GM12878 (cell line): Measurements from ENCODE around the gene ASCC1. TPM values are rescaled to one million over a fixed set of nuclear protein-coding genes. Genes with fewer than 3 reads are reported as not detected.
A peak's percentile ranks its signal among the peaks of the same experiment; 100 is the strongest.

Source experiments
- BACH1 ChIP-seq: fragments of 450-650 bp; IDR thresholded peaks from 2 replicates; pipeline ENCODE4 v1.6.1; 2017; ENCODE audit warnings: mild to moderate bottlenecking, borderline replicate concordance
- CEBPB ChIP-seq, 2 experiments: fragments of 150-350 bp in 1 of 2; IDR thresholded peaks; 2 replicates each; pipeline ENCODE4 v1.6.1; 2012 to 2014; ENCODE audit warnings: low read depth in 2 of 2, low read length in 2 of 2, borderline replicate concordance in 1 of 2, inconsistent platforms in 1 of 2
- CHD4 ChIP-seq: fragments of 200-600 bp; sonication (generic); IDR thresholded peaks from 2 replicates; pipeline ENCODE4 v1.6.1; 2016; ENCODE audit warnings: mild to moderate bottlenecking
- EP300 ChIP-seq, 2 experiments: fragments of 150-350 bp in 1 of 2; IDR thresholded peaks; 2 replicates each; pipeline ENCODE4 v1.6.1; 2011 to 2012; ENCODE audit warnings: low read depth in 2 of 2, low read length in 2 of 2, borderline replicate concordance in 1 of 2, improper control_type of control experiment in 1 of 2, inconsistent platforms in 1 of 2; ENCODE audit not compliant: control insufficient read depth in 1 of 2
- IRF4 ChIP-seq: IDR thresholded peaks from 2 replicates; pipeline ENCODE4 v1.6.1; 2011; ENCODE audit warnings: low read depth, low read length
- JUND ChIP-seq: IDR thresholded peaks from 2 replicates; pipeline ENCODE4 v1.6.1; 2012; ENCODE audit warnings: low read depth, mild to moderate bottlenecking, low read length, improper control_type of control experiment, moderate library complexity
- KDM1A ChIP-seq: fragments of 200-600 bp; sonication (generic); IDR thresholded peaks from 2 replicates; pipeline ENCODE4 v1.6.1; 2016; ENCODE audit warnings: borderline replicate concordance
- LARP7 ChIP-seq: fragments of 450-650 bp; IDR thresholded peaks from 2 replicates; pipeline ENCODE4 v1.6.1; 2017; ENCODE audit warnings: mild to moderate bottlenecking
- NBN ChIP-seq: fragments of 450-650 bp; IDR thresholded peaks from 2 replicates; pipeline ENCODE4 v1.6.1; 2016
- NFYA ChIP-seq: IDR thresholded peaks from 2 replicates; pipeline ENCODE4 v1.6.1; 2011; ENCODE audit warnings: low read depth, mild to moderate bottlenecking, low read length, improper control_type of control experiment, borderline replicate concordance
- NR2F1 ChIP-seq: fragments of 450-650 bp; conservative IDR thresholded peaks from 2 replicates; pipeline ENCODE4 v1.6.1; 2017; ENCODE audit warnings: mild to moderate bottlenecking
- PAX8 ChIP-seq: fragments of 450-650 bp; IDR thresholded peaks from 2 replicates; pipeline ENCODE4 v1.6.1; 2017; ENCODE audit warnings: mild to moderate bottlenecking, moderate library complexity
- SIN3A ChIP-seq: IDR thresholded peaks from 2 replicates; pipeline ENCODE4 v1.6.1; 2012; ENCODE audit warnings: low read depth, low read length, improper control_type of control experiment
- SIX5 ChIP-seq: IDR thresholded peaks from 2 replicates; pipeline ENCODE4 v1.6.1; 2011; ENCODE audit warnings: mild to moderate bottlenecking, low read depth, low read length, moderate library complexity; ENCODE audit not compliant: severe bottlenecking
- SKIL ChIP-seq: fragments of 450-650 bp; IDR thresholded peaks from 2 replicates; pipeline ENCODE4 v1.6.1; 2017; ENCODE audit warnings: mild to moderate bottlenecking, low read depth, inconsistent platforms; ENCODE audit not compliant: poor library complexity, severe bottlenecking
- SMARCA5 ChIP-seq: fragments of 450-650 bp; IDR thresholded peaks from 2 replicates; pipeline ENCODE4 v1.6.1; 2017; ENCODE audit warnings: mild to moderate bottlenecking
- SMC3 ChIP-seq: IDR thresholded peaks from 2 replicates; pipeline ENCODE4 v1.6.1; 2011; ENCODE audit warnings: low read length, improper control_type of control experiment, borderline replicate concordance
- YBX1 ChIP-seq: fragments of 450-650 bp; IDR thresholded peaks from 2 replicates; pipeline ENCODE4 v1.6.1; 2016; ENCODE audit warnings: antibody characterized with exemption
- YY1 ChIP-seq: IDR thresholded peaks from 2 replicates; pipeline ENCODE4 v1.6.1; 2011; ENCODE audit warnings: low read depth, mild to moderate bottlenecking, low read length
- ZBED1 ChIP-seq: IDR thresholded peaks from 2 replicates; pipeline ENCODE4 v1.6.1; 2016; ENCODE audit warnings: borderline replicate concordance
- ZNF217 ChIP-seq: fragments of 450-650 bp; IDR thresholded peaks from 2 replicates; pipeline ENCODE4 v1.6.1; 2017; ENCODE audit warnings: antibody characterized with exemption, mild to moderate bottlenecking
- ZNF384 ChIP-seq: IDR thresholded peaks from 2 replicates; pipeline ENCODE4 v1.6.1; 2012; ENCODE audit warnings: low read depth, mild to moderate bottlenecking, low read length, improper control_type of control experiment, borderline replicate concordance
- ZNF622 ChIP-seq: fragments of 450-650 bp; IDR thresholded peaks from 2 replicates; pipeline ENCODE4 v1.6.1; 2017; ENCODE audit warnings: mild to moderate bottlenecking, inconsistent platforms
- ZZZ3 ChIP-seq: IDR thresholded peaks from 2 replicates; pipeline ENCODE4 v1.6.1; 2011; ENCODE audit warnings: low read depth; ENCODE audit not compliant: control insufficient read depth, insufficient read length
- polyA plus RNA-seq, 11 experiments: library from polyadenylated mRNA; depleted of rRNA in 4 of 11; unstranded in 6 of 11; stranded (reverse) in 5 of 11; fragments of >200 nt; fragmentation: Nextera tagmentation in 4 of 11; fragmentation: Illumina TruSeq in 1 of 11; extraction: Ambion mirVana in 4 of 11; extraction: Trizol in 1 of 11; gene quantifications; 1 replicate in 1 of 11; 2 replicates in 10 of 11; pipeline versions ENCODE4 v1.2.1 to v1.2.3, GENCODE V29; 2011 to 2016; ENCODE audit warnings: inconsistent platforms in 2 of 11, missing spikeins in 2 of 11, low read depth in 1 of 11
- total RNA-seq, 4 experiments: library from RNA; depleted of rRNA in 3 of 4; stranded (reverse); fragments of >200 nt in 3 of 4; fragmentation: Illumina TruSeq in 1 of 4; extraction: Trizol in 1 of 4; gene quantifications; 2 replicates each; pipeline versions ENCODE4 v1.2.1 to v1.2.3, GENCODE V29; 2013 to 2021
- TF ChIP-seq, protein P1 (sequence below): IDR thresholded peaks from 2 replicates; pipeline ENCODE4 v1.6.1; 2011; ENCODE audit warnings: borderline replicate concordance, low read depth, mild to moderate bottlenecking, moderate library complexity, low read length; ENCODE audit not compliant: insufficient read depth, poor library complexity, severe bottlenecking
- TF ChIP-seq, protein P2 (sequence below): fragments of 450-650 bp; IDR thresholded peaks from 2 replicates; pipeline ENCODE4 v1.6.1; 2017; ENCODE audit warnings: low read depth, mild to moderate bottlenecking, moderate library complexity
- TF ChIP-seq, protein P3 (sequence below): fragments of 450-650 bp; IDR thresholded peaks from 2 replicates; pipeline ENCODE4 v1.6.1; 2018; ENCODE audit warnings: borderline replicate concordance, mild to moderate bottlenecking; ENCODE audit not compliant: partially characterized antibody

Gene ASCC1
- total and polyA plus RNA-seq, 10 of the 15 experiments (the other 5 are each of a cell fraction or from before 2014, with no cell fraction given) = 23.3 to 80.6 (median 42.8) TPM

DNA sequence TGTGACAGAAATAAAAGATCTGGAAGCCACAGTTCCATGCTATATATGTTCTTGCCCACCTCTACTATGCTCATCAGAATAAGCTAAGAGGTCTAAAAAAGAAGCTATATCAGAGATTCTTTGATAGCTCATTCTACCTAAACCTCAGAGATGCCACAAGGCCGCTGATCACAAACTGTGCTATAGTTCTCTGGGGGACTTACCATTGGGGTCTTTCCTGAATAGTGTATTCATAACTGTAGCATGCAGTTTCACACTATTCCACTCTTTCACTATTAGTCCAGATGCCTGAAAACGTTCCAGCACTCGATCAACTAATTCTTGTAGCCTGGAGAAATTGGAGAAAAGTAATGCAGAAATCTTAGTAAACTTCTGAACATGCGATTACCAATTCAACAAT is 83.2 kb downstream of the ASCC1 start (continued):
- TF ChIP-seq ZNF622 = no peak
- no peak for TF ChIP-seq NFYA
- TF ChIP-seq, protein P1, sequence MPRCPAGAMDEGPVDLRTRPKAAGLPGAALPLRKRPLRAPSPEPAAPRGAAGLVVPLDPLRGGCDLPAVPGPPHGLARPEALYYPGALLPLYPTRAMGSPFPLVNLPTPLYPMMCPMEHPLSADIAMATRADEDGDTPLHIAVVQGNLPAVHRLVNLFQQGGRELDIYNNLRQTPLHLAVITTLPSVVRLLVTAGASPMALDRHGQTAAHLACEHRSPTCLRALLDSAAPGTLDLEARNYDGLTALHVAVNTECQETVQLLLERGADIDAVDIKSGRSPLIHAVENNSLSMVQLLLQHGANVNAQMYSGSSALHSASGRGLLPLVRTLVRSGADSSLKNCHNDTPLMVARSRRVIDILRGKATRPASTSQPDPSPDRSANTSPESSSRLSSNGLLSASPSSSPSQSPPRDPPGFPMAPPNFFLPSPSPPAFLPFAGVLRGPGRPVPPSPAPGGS = no peak
- no peak for TF ChIP-seq ZZZ3
- TF ChIP-seq YBX1 = no peak
- no peak for TF ChIP-seq BACH1
- no peak for TF ChIP-seq LARP7
- no peak for TF ChIP-seq NR2F1
- no peak for TF ChIP-seq KDM1A
- no peak for TF ChIP-seq JUND
- TF ChIP-seq EP300 (IDR thresholded peaks at IDR 0.05; ENCODE audit: borderline replicate concordance in 1 of 2, control insufficient read depth in 1 of 2, low read depth in 2 of 2, low read length in 2 of 2) = peak in 1 of 2 experiments; percentile 47; a peak in 1 of 4 replicates
- TF ChIP-seq ZNF217 = no peak
- TF ChIP-seq, protein P2, sequence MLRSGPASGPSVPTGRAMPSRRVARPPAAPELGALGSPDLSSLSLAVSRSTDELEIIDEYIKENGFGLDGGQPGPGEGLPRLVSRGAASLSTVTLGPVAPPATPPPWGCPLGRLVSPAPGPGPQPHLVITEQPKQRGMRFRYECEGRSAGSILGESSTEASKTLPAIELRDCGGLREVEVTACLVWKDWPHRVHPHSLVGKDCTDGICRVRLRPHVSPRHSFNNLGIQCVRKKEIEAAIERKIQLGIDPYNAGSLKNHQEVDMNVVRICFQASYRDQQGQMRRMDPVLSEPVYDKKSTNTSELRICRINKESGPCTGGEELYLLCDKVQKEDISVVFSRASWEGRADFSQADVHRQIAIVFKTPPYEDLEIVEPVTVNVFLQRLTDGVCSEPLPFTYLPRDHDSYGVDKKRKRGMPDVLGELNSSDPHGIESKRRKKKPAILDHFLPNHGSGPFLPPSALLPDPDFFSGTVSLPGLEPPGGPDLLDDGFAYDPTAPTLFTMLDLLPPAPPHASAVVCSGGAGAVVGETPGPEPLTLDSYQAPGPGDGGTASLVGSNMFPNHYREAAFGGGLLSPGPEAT = no peak
- TF ChIP-seq SIN3A = no peak
- TF ChIP-seq CEBPB (IDR thresholded peaks at IDR 0.05; ENCODE audit: borderline replicate concordance in 1 of 2, low read depth in 2 of 2, low read length in 2 of 2) = no peak
- no peak for TF ChIP-seq CHD4
- TF ChIP-seq SMC3 = no peak
- TF ChIP-seq SIX5 = no peak
- TF ChIP-seq NBN = no peak
- TF ChIP-seq ZNF384 = no peak
- no peak for TF ChIP-seq PAX8
- TF ChIP-seq YY1 = no peak
- no peak for TF ChIP-seq SKIL
- no peak for TF ChIP-seq ZBED1
- TF ChIP-seq, protein P3, sequence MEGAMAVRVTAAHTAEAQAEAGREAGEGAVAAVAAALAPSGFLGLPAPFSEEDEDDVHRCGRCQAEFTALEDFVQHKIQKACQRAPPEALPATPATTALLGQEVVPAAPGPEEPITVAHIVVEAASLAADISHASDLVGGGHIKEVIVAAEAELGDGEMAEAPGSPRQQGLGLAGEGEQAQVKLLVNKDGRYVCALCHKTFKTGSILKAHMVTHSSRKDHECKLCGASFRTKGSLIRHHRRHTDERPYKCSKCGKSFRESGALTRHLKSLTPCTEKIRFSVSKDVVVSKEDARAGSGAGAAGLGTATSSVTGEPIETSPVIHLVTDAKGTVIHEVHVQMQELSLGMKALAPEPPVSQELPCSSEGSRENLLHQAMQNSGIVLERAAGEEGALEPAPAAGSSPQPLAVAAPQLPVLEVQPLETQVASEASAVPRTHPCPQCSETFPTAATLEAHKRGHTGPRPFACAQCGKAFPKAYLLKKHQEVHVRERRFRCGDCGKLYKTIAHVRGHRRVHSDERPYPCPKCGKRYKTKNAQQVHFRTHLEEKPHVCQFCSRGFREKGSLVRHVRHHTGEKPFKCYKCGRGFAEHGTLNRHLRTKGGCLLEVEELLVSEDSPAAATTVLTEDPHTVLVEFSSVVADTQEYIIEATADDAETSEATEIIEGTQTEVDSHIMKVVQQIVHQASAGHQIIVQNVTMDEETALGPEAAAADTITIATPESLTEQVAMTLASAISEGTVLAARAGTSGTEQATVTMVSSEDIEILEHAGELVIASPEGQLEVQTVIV = no peak
- TF ChIP-seq IRF4 = peak; percentile 79
- no peak for TF ChIP-seq SMARCA5
